ENCODE results near the gene RAET1E. TPM values are rescaled to one million over a fixed set of nuclear protein-coding genes. Genes with fewer than 3 reads are reported as not detected.
A peak's percentile ranks its signal among the peaks of the same experiment; 100 is the strongest.

Gene RAET1E
- total RNA-seq, 2 donors from 2014 or later = 0.55 TPM; not detected in 1

DNA sequence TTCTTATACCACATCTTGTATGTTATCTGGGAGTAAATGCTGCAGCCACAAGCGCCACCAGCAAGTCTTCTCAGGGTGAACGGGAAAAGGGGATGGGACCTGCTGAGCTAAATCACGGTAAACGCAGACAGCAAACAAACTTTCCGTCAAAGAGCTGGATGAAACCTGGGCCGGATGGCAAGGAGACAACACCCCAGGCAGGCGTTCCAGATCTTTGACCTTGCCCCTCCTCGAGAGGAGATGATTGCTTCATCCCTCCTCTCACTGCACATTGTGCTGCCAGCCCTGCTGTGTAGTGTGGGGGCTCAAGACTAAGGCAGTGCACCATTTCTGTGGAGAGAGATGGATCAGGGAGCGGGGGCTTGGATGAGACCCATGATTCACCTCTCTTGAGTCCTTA, 9.8 kb downstream of the RAET1E start:
- DNase-seq (no peak), ATAC-seq (no peak)
- Mint-ChIP-seq H3K36me3 (ENCODE audit: low read depth) (peaks cover 2% of the 10 kb centered on the region), H3K4me1 (peaks cover 7% of the 10 kb centered on the region), H3K27me3 (peaks cover 19% of the 10 kb centered on the region), H3K4me3 (no peak overlapping the region), H3K27ac (no peak overlapping the region)
- no peaks in the 10 kb centered on the region for H3K9me3 ChIP-seq (ENCODE audit: control insufficient read depth, low read length, poor library complexity, severe bottlenecking)

DNA sequence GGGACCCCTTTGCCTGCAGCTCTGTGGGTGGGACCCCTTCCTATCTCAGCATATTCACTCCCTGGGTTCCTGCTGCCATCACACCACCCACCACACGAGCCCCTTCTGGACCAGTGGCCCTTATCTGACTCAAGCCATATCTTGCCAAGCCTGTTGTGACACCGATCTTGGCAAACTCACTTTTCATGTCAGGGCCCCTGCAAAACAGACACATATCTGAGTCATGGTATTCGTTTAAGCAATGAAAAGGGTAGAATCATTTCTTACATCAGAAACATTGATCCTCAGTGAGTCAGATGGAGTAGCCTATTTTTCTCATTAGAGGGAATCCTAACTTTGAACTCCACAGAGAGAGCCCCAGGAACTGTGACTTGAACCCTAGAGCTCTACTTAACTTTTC, 10.6 kb downstream of the RAET1E start:
- peaks cover 7% of the 10 kb centered on the region for H3K4me1 Mint-ChIP-seq
- ATAC-seq (no peak), DNase-seq (no peak)
- H3K4me3 Mint-ChIP-seq = no peak overlapping the region
- H3K9me3 ChIP-seq (ENCODE audit: control insufficient read depth, low read length, poor library complexity, severe bottlenecking) = no peaks in the 10 kb centered on the region
- peaks cover 19% of the 10 kb centered on the region for H3K27me3 Mint-ChIP-seq
- no peak overlapping the region for H3K27ac Mint-ChIP-seq
- peaks cover 2% of the 10 kb centered on the region for H3K36me3 Mint-ChIP-seq (ENCODE audit: low read depth)

DNA sequence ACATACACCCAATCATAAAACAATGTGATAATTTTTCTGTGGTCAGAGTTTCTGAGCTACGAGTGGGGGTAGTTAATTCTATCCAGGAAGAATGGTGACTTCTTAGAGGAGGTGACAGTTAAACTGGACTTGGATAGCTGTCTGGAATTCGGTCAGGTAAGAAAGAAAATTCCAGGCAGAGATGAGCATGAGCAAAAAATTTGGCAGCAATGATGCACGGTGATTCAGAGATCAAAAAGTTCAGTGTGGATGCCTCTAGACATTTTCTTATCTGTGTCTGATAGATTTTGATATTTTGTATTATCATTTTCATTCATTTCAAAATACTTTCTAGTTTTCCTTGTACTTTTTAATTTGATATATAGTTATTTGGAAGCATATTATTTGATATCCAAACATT, 12.0 kb downstream of the RAET1E start:
- H3K9me3 ChIP-seq (ENCODE audit: control insufficient read depth, low read length, poor library complexity, severe bottlenecking) = no peaks in the 10 kb centered on the region
- peaks cover 31% of the 10 kb centered on the region for H3K27me3 Mint-ChIP-seq
- DNase-seq (no peak), ATAC-seq (no peak)
- H3K4me3 Mint-ChIP-seq = no peak overlapping the region
- H3K36me3 Mint-ChIP-seq (ENCODE audit: low read depth) = peaks cover 4% of the 10 kb centered on the region
- H3K27ac Mint-ChIP-seq = no peak overlapping the region
- peaks cover 7% of the 10 kb centered on the region for H3K4me1 Mint-ChIP-seq

DNA sequence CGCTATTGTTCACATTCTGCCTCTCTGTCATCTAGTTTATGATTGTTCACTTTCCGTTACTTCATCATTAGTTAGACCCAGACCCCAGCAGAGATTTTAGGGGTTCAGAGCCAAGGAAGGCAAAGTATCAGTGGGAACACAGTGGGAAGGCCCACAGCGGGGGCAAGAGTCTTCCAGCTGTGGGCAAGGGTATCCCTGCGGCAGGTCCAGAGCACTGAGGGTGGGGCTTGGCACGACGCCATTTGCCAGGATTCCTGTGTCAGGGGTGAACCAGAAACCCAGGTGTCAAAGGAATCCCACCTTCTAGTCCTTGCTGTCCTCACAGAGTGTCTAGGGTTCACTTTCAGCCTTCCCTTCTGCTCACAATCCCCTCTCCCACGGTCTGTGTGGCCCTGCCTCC, 13.3 kb downstream of the RAET1E start:
- Mint-ChIP-seq H3K36me3 (ENCODE audit: low read depth) (peaks cover 4% of the 10 kb centered on the region), H3K27me3 (peaks cover 40% of the 10 kb centered on the region), H3K4me3 (no peak overlapping the region), H3K4me1 (peaks cover 4% of the 10 kb centered on the region), H3K27ac (no peak overlapping the region)
- no peak for ATAC-seq
- no peak for DNase-seq
- no peaks in the 10 kb centered on the region for H3K9me3 ChIP-seq (ENCODE audit: control insufficient read depth, low read length, poor library complexity, severe bottlenecking)

DNA sequence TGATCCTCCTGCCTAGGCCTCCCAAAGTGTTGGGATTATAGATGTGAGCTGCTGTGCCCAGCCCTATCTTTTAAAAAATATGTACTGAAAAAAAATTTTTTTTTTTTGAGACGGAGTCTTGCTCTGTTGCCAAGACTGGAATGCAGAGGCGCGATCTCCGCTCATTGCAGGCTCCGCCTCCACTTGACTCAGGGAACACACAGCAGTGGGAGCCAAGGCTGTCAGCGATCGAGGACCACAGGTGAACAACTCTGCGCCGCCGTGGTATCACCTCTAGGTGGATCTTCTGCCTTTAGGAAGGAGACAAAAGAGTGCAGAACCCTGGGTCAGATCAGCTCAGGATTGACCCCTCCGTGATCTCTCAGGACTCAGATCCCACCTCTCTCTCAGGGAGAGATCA, 13.7 kb downstream of the RAET1E start:
- H3K27ac Mint-ChIP-seq = peak overlapping the region; percentile 57
- H3K36me3 Mint-ChIP-seq (ENCODE audit: low read depth) = peaks cover 4% of the 10 kb centered on the region
- H3K27me3 Mint-ChIP-seq = peaks cover 44% of the 10 kb centered on the region
- no peak overlapping the region for H3K4me3 Mint-ChIP-seq
- no peaks in the 10 kb centered on the region for H3K9me3 ChIP-seq (ENCODE audit: control insufficient read depth, low read length, poor library complexity, severe bottlenecking)
- peaks cover 4% of the 10 kb centered on the region for H3K4me1 Mint-ChIP-seq
- no peak for DNase-seq
- ATAC-seq = no peak

DNA sequence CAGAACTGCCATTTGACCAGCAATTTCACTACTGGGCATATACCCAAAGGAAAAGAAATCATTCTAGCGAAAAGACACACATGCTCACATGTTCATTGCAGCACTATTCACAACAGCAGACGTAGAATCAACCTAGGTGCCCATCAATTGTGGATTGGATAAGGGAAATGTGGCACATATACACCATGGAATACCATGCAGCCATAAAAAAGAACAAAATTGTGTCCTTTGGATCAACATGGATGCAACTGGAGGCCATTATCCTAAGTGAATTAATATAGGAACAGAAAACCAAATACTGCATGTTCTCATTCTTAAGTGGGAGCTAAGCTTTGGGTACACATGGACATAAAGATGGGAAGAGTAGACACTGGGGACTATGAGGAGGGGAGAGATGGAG, 16.1 kb downstream of the RAET1E start:
- Mint-ChIP-seq H3K36me3 (ENCODE audit: low read depth) (peaks cover 2% of the 10 kb centered on the region), H3K4me3 (no peak overlapping the region), H3K4me1 (peaks cover 2% of the 10 kb centered on the region), H3K27ac (no peak overlapping the region), H3K27me3 (peaks cover 50% of the 10 kb centered on the region)
- no peaks in the 10 kb centered on the region for H3K9me3 ChIP-seq (ENCODE audit: control insufficient read depth, low read length, poor library complexity, severe bottlenecking)
- no peak for DNase-seq
- no peak for ATAC-seq

DNA sequence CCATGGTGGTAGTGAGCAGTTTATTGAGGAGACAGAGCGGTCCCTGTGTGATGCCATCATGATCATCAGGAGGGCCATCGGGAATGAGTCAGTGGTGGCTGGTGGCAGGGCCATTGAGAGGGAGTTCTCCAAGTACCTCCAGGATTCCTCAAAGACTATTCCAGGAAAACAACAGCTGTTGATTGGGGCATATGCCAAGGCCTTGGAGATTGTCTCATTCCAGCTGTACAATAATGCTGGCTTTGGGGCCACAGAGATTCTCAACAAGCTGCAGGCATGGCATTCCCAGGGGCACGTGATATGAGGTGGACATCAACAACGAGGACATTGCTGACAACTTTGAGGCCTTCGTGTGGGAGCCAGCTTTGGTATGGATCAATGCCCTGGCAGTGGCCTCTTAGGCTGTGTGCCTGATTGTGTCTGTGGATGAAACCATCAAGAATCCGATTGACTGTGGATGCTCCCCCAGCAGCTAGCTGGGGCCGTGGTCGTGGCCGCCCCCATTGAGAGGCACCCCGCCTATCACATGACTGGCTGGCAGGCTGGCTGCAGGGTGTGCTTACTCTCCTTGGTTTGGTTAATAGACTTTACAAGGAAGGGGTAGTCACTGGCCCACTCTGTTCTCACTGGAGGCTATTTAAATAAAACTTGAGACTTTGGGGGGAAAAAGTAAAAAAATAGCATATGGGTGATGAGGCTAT, 16.7 kb downstream of the RAET1E start:
- Mint-ChIP-seq H3K4me1 (peaks cover 2% of the 10 kb centered on the region), H3K27ac (no peak overlapping the region), H3K36me3 (ENCODE audit: low read depth) (peaks cover 2% of the 10 kb centered on the region), H3K4me3 (no peak overlapping the region), H3K27me3 (peaks cover 55% of the 10 kb centered on the region)
- DNase-seq (no peak), ATAC-seq (no peak)
- H3K9me3 ChIP-seq (ENCODE audit: control insufficient read depth, low read length, poor library complexity, severe bottlenecking) = no peaks in the 10 kb centered on the region

DNA sequence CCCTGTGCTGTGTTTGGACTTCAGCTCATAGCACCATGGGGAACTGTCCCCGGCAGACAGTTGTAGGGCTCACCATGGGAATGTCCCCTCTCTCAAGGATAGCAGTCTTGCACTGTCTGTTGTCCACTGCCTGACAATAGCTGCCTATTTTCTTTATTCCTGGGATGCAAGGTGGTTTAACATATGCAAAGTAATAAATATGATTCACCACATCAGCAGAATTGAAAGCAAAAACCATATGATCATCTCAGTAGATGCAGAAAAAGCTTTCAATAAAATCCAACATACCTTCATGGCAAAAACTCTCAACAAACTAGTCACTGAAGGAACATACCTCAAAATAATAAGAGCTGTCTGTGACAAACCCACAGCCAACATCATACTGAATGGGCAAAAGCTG, 20.3 kb downstream of the RAET1E start:
- Mint-ChIP-seq H3K36me3 (ENCODE audit: low read depth) (peaks cover 6% of the 10 kb centered on the region), H3K27ac (no peak overlapping the region), H3K27me3 (peaks cover 67% of the 10 kb centered on the region), H3K4me3 (no peak overlapping the region), H3K4me1 (peaks cover 2% of the 10 kb centered on the region)
- no peaks in the 10 kb centered on the region for H3K9me3 ChIP-seq (ENCODE audit: control insufficient read depth, low read length, poor library complexity, severe bottlenecking)
- DNase-seq (no peak), ATAC-seq (no peak)

DNA sequence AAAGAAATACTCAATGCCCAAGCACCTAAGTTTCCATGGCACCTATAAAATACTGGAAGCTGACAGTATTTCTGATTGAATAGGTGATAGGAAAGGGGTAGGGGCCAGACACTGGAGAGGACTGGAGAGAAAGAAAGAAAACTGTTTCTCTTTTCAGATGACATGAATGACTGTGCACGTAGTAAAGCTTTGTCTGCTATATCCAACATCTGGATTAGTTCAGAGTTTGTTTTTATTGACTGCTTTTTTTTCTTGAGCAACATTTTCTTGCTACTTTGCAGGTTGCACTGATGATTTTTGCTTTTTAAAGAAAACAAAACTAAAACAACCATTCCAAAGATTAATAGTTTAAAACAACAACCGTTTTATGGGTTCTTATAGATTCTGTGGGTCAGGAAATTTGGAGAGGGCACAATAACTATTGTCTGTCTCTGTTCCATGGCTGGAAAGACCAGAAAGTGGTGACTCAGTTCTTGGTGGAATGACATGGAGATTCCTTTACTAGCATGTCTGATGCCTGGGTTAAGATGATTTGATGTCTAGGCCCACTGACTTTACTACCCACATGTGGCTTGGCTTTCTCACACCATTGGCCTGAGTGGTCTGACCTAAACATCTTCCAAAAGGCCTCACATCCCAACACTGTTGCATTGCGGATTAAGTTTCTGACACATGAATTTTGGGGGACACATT, 21.5 kb downstream of the RAET1E start:
- Mint-ChIP-seq H3K4me1 (no peaks in the 10 kb centered on the region), H3K36me3 (ENCODE audit: low read depth) (peaks cover 6% of the 10 kb centered on the region), H3K27me3 (peaks cover 59% of the 10 kb centered on the region), H3K27ac (no peak overlapping the region), H3K4me3 (no peak overlapping the region)
- DNase-seq (no peak), ATAC-seq (no peak)
- H3K9me3 ChIP-seq (ENCODE audit: control insufficient read depth, low read length, poor library complexity, severe bottlenecking) = no peaks in the 10 kb centered on the region

DNA sequence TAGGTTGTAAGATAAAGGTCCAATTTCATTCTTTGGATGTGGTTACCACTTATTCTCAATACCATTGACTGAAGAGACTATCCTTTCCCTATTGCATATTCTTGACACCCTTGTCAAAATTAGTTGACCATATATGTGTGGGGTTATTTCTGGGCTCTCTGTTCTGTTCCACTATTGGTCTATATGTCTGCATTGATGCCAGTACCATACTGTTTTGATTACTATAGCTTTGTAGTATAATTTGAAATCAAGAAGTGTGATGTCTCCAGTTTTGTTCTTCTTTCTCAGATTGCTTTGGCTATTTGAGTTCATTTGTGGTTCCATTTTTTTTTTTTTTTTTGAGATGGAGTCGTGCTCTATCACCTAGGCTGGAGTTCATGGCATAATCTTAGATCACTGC, 25.7 kb downstream of the RAET1E start:
- DNase-seq = no peak
- no peaks in the 10 kb centered on the region for H3K9me3 ChIP-seq (ENCODE audit: control insufficient read depth, low read length, poor library complexity, severe bottlenecking)
- Mint-ChIP-seq H3K4me3 (no peak overlapping the region), H3K27me3 (peaks cover 26% of the 10 kb centered on the region), H3K27ac (no peak overlapping the region), H3K4me1 (peaks cover 3% of the 10 kb centered on the region), H3K36me3 (ENCODE audit: low read depth) (peaks cover 6% of the 10 kb centered on the region)
- ATAC-seq = no peak

DNA sequence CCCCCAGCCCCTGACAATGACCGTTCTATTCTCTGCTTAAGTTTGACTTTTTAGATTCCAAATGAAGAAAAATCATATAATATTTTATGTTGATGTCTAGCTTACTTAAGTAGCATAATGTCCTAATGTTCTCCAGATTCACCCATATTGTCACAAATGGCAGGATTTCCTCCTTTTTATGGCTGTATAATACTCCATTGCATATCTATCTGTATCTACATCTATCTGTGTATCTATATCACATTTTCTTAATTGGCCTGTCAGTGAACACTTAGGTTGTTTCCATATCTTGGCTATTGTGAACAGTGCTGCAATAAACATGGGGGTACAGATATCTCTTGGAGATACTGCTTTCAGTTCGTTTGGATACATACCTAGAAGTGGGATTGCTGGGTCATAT, 26.7 kb downstream of the RAET1E start:
- peaks cover 6% of the 10 kb centered on the region for H3K36me3 Mint-ChIP-seq (ENCODE audit: low read depth)
- H3K27me3 Mint-ChIP-seq = peaks cover 17% of the 10 kb centered on the region
- DNase-seq = no peak
- H3K4me1 Mint-ChIP-seq = peaks cover 3% of the 10 kb centered on the region
- H3K9me3 ChIP-seq (ENCODE audit: control insufficient read depth, low read length, poor library complexity, severe bottlenecking) = no peaks in the 10 kb centered on the region
- ATAC-seq = no peak
- H3K27ac Mint-ChIP-seq = no peak overlapping the region
- no peak overlapping the region for H3K4me3 Mint-ChIP-seq

DNA sequence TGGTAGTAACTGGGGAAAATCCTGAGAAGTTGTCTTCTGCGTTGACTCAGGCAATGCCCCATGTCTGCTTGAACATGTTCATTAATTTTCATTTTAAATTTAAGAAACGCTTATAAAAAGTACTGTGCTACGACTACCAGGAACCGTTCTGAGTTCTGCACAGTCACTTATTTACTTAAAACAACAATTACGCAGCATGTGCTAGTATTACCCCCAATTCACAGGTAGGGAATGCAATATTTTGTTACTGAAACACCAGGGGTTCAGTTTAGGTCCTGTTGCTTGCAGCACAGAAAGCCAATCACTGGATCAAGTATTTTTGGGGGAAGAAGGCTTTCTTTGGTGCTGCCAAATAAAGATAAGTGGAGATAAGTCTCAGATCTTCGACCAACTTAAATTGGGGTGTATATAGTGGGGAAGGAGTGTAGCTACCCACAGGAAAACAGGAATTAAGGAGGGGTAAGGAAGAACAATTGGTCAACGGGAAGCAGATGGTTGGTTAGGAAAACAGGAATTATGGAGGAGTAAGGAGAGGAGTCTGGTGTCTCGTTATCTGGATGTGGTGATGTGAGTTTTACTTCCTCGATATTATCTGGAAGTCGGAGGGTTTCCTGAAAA, 28.5 kb downstream of the RAET1E start:
- peaks cover 10% of the 10 kb centered on the region for H3K27me3 Mint-ChIP-seq
- DNase-seq (no peak), ATAC-seq (no peak)
- no peak overlapping the region for H3K27ac Mint-ChIP-seq
- peaks cover 6% of the 10 kb centered on the region for H3K36me3 Mint-ChIP-seq (ENCODE audit: low read depth)
- no peaks in the 10 kb centered on the region for H3K9me3 ChIP-seq (ENCODE audit: control insufficient read depth, low read length, poor library complexity, severe bottlenecking)
- H3K4me1 Mint-ChIP-seq = peaks cover 6% of the 10 kb centered on the region
- peak overlapping the region; percentile 4 for H3K4me3 Mint-ChIP-seq

DNA sequence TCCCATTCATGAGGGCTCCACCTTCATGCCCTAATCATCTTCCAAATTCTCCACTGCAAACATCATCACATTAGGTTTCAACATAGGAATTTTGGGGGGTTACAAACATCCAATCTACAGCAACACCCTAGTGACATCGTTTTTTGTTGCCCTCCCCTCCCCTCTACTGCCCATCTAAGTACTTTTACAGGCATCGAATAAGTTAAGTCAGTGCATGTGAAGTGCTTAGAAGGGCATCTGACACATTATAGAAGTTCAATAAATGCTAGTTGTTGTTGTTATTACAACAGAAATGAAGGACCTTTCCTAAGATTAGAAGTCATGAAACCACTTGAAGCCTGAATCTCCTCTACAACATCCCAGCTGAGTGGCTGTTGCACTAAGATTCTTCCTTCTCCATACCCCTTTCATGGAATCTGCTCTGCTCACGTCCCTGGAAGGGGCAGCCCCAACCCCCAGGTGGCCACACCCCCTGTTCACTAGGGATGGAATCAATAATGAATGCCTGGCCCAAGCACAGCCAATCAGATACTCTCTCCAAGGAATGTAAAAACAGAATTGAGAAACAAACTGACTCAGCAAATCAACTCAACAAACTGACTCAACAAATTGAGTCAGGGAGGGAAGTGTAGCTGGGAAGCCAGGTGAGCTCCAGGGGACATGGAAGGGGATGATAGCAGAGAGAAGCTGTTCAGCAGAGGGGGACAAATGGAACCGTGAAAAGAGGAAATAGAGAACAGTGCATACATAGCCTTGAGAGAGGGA, 29.9 kb downstream of the RAET1E start:
- Mint-ChIP-seq H3K27ac (no peak overlapping the region), H3K36me3 (ENCODE audit: low read depth) (peaks cover 2% of the 10 kb centered on the region), H3K27me3 (no peaks in the 10 kb centered on the region), H3K4me3 (no peak overlapping the region), H3K4me1 (peaks cover 6% of the 10 kb centered on the region)
- ATAC-seq (no peak), DNase-seq (no peak)
- H3K9me3 ChIP-seq (ENCODE audit: control insufficient read depth, low read length, poor library complexity, severe bottlenecking) = no peaks in the 10 kb centered on the region

Data from T-helper 17 cell (primary cell).